Hepatocyte (in vitro differentiated cells): Measurements from ENCODE around the gene ATG14.

ENCODE experiments used
- EZH2phosphoT487 ChIP-seq: fragments of 200-600 bp; sonication (generic); IDR thresholded peaks from one replicate; pipeline ENCODE4 v1.6.1; 2018; ENCODE audit warnings: antibody characterized with exemption, mild to moderate bottlenecking, low read depth, moderate library complexity; ENCODE audit not compliant: unreplicated experiment, severe bottlenecking
- TF ChIP-seq, protein P1 (sequence below): fragments of 200-600 bp; sonication (generic); IDR thresholded peaks from 2 replicates; pipeline ENCODE4 v1.5.1; 2016; ENCODE audit warnings: antibody characterized with exemption, mild to moderate bottlenecking; ENCODE audit not compliant: poor library complexity

DNA sequence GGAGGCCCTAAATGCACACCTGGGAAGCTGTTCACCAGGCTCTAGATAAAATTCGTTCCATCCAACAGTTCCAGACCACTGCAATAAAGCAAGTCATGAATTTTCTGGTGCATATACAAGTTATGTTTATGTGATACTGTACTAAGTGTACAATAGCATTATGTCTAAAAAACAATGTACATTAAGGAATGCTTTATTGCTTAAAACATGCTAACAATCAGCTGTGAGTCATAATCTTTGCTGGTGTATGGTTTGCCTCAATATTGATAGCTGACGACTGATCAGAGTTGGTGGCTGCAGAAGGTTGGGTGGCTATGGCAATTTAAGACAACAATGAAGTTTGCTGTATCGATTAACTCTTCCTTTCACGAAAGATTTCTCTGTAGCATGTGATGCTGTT, 52.3 kb downstream of the ATG14 start:
- TF ChIP-seq, protein P1, sequence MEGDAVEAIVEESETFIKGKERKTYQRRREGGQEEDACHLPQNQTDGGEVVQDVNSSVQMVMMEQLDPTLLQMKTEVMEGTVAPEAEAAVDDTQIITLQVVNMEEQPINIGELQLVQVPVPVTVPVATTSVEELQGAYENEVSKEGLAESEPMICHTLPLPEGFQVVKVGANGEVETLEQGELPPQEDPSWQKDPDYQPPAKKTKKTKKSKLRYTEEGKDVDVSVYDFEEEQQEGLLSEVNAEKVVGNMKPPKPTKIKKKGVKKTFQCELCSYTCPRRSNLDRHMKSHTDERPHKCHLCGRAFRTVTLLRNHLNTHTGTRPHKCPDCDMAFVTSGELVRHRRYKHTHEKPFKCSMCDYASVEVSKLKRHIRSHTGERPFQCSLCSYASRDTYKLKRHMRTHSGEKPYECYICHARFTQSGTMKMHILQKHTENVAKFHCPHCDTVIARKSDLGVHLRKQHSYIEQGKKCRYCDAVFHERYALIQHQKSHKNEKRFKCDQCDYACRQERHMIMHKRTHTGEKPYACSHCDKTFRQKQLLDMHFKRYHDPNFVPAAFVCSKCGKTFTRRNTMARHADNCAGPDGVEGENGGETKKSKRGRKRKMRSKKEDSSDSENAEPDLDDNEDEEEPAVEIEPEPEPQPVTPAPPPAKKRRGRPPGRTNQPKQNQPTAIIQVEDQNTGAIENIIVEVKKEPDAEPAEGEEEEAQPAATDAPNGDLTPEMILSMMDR, result no peak
- no peak for TF ChIP-seq EZH2phosphoT487
